Stimulated activated CD4-positive, alpha-beta T cell treated with anti-CD3 and anti-CD28 coated beads, Interleukin-1b, Interleukin-23, amount 100 ng/mL, for 24 hours (primary cell): ENCODE measurements around the gene PTPRG.
"Not testable (repeated sequence)": the region's sequence is repeated elsewhere in the genome, so short reads cannot be mapped to it uniquely, and the experiment has no call there.

ENCODE experiments used
- DNase-seq, 4 experiments: peaks; one replicate each; pipeline ENCODE4 v3.0.0-alpha.2; 2020; ENCODE audit warnings: low read depth in 4 of 4, low spot score in 1 of 4

The PTPRG gene

GRCh38 chr3:61748288-61748687, 186.9 kb downstream of the PTPRG start:
- DNase-seq, result no peak

GRCh38 chr3:61750766-61751165, 189.4 kb downstream of the PTPRG start:
- DNase-seq, result no peak

GRCh38 chr3:61758839-61759238, 197.5 kb downstream of the PTPRG start:
- no peak for DNase-seq

GRCh38 chr3:61760783-61761182, 199.4 kb downstream of the PTPRG start:
- not testable (repeated sequence) for DNase-seq

- DNase-seq, result no peak
Observed at GRCh38 chr3:61761694-61762430, 200.5 kb downstream of the PTPRG start.

- DNase-seq, result no peak
Observed at GRCh38 chr3:61765157-61765876, 203.9 kb downstream of the PTPRG start.

GRCh38 chr3:61768284-61769037, 207.1 kb downstream of the PTPRG start:
- DNase-seq, result no peak

- no peak for DNase-seq
Observed at GRCh38 chr3:61769266-61769990, 208.1 kb downstream of the PTPRG start.

- no peak for DNase-seq
Observed at GRCh38 chr3:61771976-61772375, 210.6 kb downstream of the PTPRG start.

- DNase-seq, result no peak
Observed at GRCh38 chr3:61772456-61772855, 211.1 kb downstream of the PTPRG start.

GRCh38 chr3:61774279-61774890, 213.0 kb downstream of the PTPRG start:
- no peak for DNase-seq

- no peak for DNase-seq
Observed at GRCh38 chr3:61776390-61776789, 215.0 kb downstream of the PTPRG start.

GRCh38 chr3:61777483-61777882, 216.1 kb downstream of the PTPRG start:
- DNase-seq, result no peak

GRCh38 chr3:61778095-61778494, 216.7 kb downstream of the PTPRG start:
- no peak for DNase-seq

GRCh38 chr3:61780016-61780415, 218.6 kb downstream of the PTPRG start:
- no peak for DNase-seq

GRCh38 chr3:61780455-61781228, 219.3 kb downstream of the PTPRG start:
- no peak for DNase-seq

- no peak for DNase-seq
Observed at GRCh38 chr3:61783993-61784718, 222.8 kb downstream of the PTPRG start.

- DNase-seq, result no peak
Observed at GRCh38 chr3:61788623-61789507, 227.5 kb downstream of the PTPRG start.
